Esophagus squamous epithelium (tissue), 5 donors: Measurements from ENCODE around the gene ENDOU. TPM values are rescaled to one million over a fixed set of nuclear protein-coding genes. Genes with fewer than 3 reads are reported as not detected.

ENCODE experiments used
- DNase-seq: peaks from one replicate; lab custom pipeline; 2025; lab: John Stamatoyannopoulos, UW
- H3K27ac ChIP-seq, 4 donors: fragments of 200-600 bp; sonication (generic); one replicate each; pipeline ENCODE4 v1.5.1; 2016 to 2019; ENCODE audit warnings: mild to moderate bottlenecking in 1 of 4
- H3K27me3 ChIP-seq, 4 donors: fragments of 200-600 bp; sonication (generic); 1 replicate in 3 of 4; 2 replicates in 1 of 4; pipeline versions ENCODE4 v1.5.1 to v1.6.0; 2017 to 2021; ENCODE audit warnings: antibody characterized with exemption in 1 of 4
- H3K36me3 ChIP-seq, 3 donors: fragments of 200-600 bp; sonication (generic); one replicate each; pipeline ENCODE4 v1.5.1; 2016 to 2019
- H3K4me1 ChIP-seq, 3 donors: fragments of 200-600 bp; sonication (generic); one replicate each; pipeline ENCODE4 v1.5.1; 2017 to 2019
- H3K4me3 ChIP-seq, 4 donors: fragments of 200-600 bp; sonication (generic); 1 replicate in 3 of 4; 2 replicates in 1 of 4; pipeline ENCODE4 v1.5.1; 2016 to 2019; ENCODE audit warnings: mild to moderate bottlenecking in 2 of 4, moderate library complexity in 1 of 4
- H3K9me3 ChIP-seq, 3 donors: fragments of 200-600 bp; sonication (generic); one replicate each; pipeline ENCODE4 v1.5.1; 2016 to 2019
- POLR2A ChIP-seq, 4 donors: fragments of 450-650 bp; IDR thresholded peaks; one replicate each; pipeline ENCODE4 v1.6.1; 2017; ENCODE audit warnings: antibody characterized with exemption in 4 of 4, mild to moderate bottlenecking in 4 of 4, moderate library complexity in 3 of 4
- WGBS, 2 donors: methylation state at CpG; one replicate each; pipeline ENCODE4 v1.1.5; 2018; 5-methylcytosine and 5-hydroxymethylcytosine counted together
- intact Hi-C: fragments of 100-400 bp; cut with DNase I; formaldehyde crosslinking; loops from one replicate; pipeline ENCODE4 v1.15.0; 2022
- total RNA-seq, 4 donors: library from RNA; depleted of rRNA; stranded (reverse); fragments of >200 nt; gene quantifications; one replicate each; pipeline ENCODE4 v1.1.0, GENCODE V29; 2016
- TF ChIP-seq, protein P1 (sequence below), 6 experiments: fragments of 450-650 bp in 4 of 6; fragments of 200-600 bp in 2 of 6; sonication (generic) in 2 of 6; IDR thresholded peaks; one replicate each; pipeline ENCODE4 v1.5.1; 2016 to 2019; ENCODE audit warnings: antibody characterized with exemption in 6 of 6, mild to moderate bottlenecking in 4 of 6, moderate library complexity in 4 of 6
- donor health status: DM: yes; HTN: yes; CAD: no.

The ENDOU gene
- total RNA-seq, 4 donors from 2014 or later = 39.8 to 112 (median 46.3) TPM

DNA sequence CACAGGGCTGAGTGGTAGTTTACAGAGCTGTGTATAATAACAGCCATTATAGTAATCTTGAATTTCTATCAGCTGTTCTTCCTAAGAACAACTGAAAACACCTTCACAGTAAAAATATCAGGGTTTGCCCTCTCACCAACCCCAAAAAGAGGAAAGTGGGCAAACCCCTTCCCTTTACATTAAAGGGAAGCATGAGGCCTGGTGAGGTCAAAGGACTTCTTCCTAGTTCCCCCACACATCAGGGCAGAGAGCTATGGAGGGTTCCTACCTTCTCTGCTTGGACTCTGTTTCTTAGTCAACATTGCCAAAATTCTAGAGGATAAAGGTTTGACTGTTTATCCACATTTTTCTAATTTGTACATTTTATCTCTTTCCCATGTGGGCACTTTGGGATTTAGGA is 15.0 kb downstream of the ENDOU start:
- intact Hi-C loops = no loop called here
- no peak for DNase-seq
- TF ChIP-seq, protein P1, sequence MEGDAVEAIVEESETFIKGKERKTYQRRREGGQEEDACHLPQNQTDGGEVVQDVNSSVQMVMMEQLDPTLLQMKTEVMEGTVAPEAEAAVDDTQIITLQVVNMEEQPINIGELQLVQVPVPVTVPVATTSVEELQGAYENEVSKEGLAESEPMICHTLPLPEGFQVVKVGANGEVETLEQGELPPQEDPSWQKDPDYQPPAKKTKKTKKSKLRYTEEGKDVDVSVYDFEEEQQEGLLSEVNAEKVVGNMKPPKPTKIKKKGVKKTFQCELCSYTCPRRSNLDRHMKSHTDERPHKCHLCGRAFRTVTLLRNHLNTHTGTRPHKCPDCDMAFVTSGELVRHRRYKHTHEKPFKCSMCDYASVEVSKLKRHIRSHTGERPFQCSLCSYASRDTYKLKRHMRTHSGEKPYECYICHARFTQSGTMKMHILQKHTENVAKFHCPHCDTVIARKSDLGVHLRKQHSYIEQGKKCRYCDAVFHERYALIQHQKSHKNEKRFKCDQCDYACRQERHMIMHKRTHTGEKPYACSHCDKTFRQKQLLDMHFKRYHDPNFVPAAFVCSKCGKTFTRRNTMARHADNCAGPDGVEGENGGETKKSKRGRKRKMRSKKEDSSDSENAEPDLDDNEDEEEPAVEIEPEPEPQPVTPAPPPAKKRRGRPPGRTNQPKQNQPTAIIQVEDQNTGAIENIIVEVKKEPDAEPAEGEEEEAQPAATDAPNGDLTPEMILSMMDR (IDR thresholded peaks at IDR 0.05) = no peak
- no peak for TF ChIP-seq POLR2A (IDR thresholded peaks at IDR 0.05)

DNA sequence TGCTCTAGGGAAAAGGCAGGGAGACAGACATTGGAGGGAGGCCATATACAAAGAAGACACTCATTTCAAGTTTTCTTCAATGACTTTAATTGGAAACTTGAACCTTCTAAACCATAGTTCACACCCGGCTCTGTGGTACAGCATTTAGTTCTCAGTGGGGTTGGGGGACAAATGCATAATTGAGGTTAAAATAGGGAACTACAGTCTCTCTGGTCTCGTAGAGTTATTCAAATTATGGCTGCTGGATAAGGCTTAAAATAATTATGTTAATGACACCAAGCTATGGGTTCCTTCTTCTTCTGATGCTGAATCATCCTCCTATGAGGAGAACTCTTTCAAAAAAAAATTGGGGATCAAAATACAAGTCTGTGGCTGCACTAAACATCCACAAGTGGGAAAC is 15.6 kb downstream of the ENDOU start:
- H3K4me3 ChIP-seq = no peak overlapping the region
- peaks cover 0 to 44% (median 0%) of the 10 kb centered on the region in 3 donors for H3K36me3 ChIP-seq
- no peak for DNase-seq
- WGBS, 2 donors = 78 to 79% methylated on average over 2 of the region's 2 CpGs
- no peaks in the 10 kb centered on the region for H3K27me3 ChIP-seq
- H3K4me1 ChIP-seq = peaks cover 2 to 34% (median 5%) of the 10 kb centered on the region in 3 donors
- TF ChIP-seq, protein P1 (IDR thresholded peaks at IDR 0.05) = no peak
- TF ChIP-seq POLR2A (IDR thresholded peaks at IDR 0.05) = no peak
- H3K9me3 ChIP-seq = no peaks in the 10 kb centered on the region
- no peak overlapping the region for H3K27ac ChIP-seq
- intact Hi-C loops = no loop called here

More for the DNA sequence above, 15.0 kb downstream of the ENDOU start:
- Histone ChIP-seq H3K4me1 (peaks cover 6 to 34% (median 7%) of the 10 kb centered on the region in 3 donors), H3K4me3 (no peak overlapping the region), H3K27ac (no peak overlapping the region), H3K27me3 (no peaks in the 10 kb centered on the region), H3K9me3 (no peaks in the 10 kb centered on the region), H3K36me3 (peaks cover 0 to 44% (median 0%) of the 10 kb centered on the region in 3 donors)

DNA sequence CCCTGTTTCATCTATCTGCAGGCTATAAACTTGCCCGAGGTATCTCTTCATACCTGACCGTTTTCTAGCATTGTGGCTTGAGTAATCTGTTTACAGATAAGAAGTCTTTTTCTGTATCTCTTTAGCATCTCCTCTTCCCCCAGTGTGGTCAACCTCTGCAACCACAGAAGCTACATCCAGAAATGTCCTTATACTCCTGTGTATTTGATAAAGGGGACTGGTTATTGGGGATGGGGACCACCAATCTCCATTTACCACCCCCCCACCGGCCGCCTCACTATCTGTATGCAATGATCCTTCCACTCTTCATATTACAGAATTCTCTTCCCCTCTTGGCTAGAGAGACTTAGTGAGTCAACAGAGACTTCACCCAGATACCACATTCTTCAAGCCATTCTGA is 16.1 kb downstream of the ENDOU start:
- DNase-seq = no peak
- intact Hi-C loops = no loop called here
- Histone ChIP-seq H3K27me3 (no peaks in the 10 kb centered on the region), H3K27ac (no peak overlapping the region), H3K36me3 (peaks cover 0 to 43% (median 0%) of the 10 kb centered on the region in 3 donors), H3K4me3 (no peak overlapping the region), H3K9me3 (no peaks in the 10 kb centered on the region), H3K4me1 (peaks cover 2 to 34% (median 6%) of the 10 kb centered on the region in 3 donors)
- TF ChIP-seq, protein P1 (IDR thresholded peaks at IDR 0.05) = no peak
- TF ChIP-seq POLR2A (IDR thresholded peaks at IDR 0.05) = no peak
- 64 to 85% methylated on average over 4 of the region's 4 CpGs for WGBS, 2 donors

DNA sequence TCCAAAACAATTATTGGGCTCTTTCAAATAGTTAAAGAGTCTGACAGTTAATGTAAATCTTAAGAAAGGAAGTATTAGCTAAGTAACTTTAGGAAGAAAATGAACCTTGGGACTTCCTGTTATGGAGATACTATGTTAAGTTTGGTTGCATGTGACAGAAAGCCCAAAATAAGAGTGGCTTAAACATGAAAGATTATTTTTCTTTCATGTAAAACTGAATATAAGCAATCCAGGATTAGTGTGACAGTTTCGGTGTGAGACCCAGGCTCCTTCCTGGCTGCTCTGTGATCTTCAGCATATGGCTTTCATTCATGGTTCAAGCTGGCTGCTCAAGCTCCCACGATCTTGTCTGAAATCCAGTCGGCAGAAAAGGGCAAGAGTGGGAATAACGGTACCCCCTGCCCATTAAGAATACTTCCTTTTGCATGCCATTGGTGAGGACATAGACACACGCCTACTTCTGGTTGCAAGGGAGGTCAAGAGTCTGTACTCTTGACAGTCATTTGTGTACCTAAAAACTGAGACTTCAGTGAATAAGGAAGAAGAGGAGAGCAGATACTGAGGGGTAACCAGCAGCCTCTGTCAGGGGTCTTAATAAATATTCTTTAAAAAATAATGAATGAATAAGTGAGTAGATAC is 17.3 kb downstream of the ENDOU start:
- no peak for DNase-seq
- Histone ChIP-seq H3K4me1 (peaks cover 2 to 44% (median 6%) of the 10 kb centered on the region in 3 donors), H3K27me3 (no peaks in the 10 kb centered on the region), H3K9me3 (no peaks in the 10 kb centered on the region), H3K27ac (no peak overlapping the region), H3K4me3 (no peak overlapping the region), H3K36me3 (peaks cover 0 to 31% (median 0%) of the 10 kb centered on the region in 3 donors)
- intact Hi-C loops = no loop called here
- WGBS, 2 donors = 41 to 54% methylated on average over 5 of the region's 5 CpGs
- TF ChIP-seq POLR2A (IDR thresholded peaks at IDR 0.05) = no peak
- TF ChIP-seq, protein P1 (IDR thresholded peaks at IDR 0.05) = no peak

DNA sequence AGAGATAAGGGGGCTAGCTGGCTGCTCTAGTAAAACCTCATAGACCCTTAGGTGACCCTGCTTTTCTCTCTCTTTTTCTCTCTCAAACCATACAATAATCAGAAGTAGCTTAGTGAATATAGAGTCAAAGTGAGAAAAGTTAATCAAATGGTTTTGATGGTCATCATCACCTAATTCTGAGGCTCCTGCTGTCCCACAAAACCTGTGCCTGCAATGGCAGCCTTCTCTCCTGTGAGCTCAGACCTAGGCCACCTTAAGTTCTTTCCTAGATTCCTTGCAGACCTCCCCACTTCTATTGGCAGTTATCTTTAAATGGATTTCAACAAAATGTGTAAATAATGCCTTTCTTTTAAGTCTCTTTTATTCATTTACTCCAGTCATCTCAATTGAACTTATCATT is 17.9 kb downstream of the ENDOU start:
- intact Hi-C loops = no loop called here
- H3K9me3 ChIP-seq = no peaks in the 10 kb centered on the region
- no peaks in the 10 kb centered on the region for H3K27me3 ChIP-seq
- H3K4me3 ChIP-seq = no peak overlapping the region
- H3K4me1 ChIP-seq = peaks cover 2 to 44% (median 6%) of the 10 kb centered on the region in 3 donors
- peaks cover 0 to 24% (median 0%) of the 10 kb centered on the region in 3 donors for H3K36me3 ChIP-seq
- no peak for DNase-seq
- no peak for TF ChIP-seq POLR2A (IDR thresholded peaks at IDR 0.05)
- TF ChIP-seq, protein P1 (IDR thresholded peaks at IDR 0.05) = no peak
- H3K27ac ChIP-seq = no peak overlapping the region
